H1 (cell line): ENCODE data around the gene EXT2. TPM values are rescaled to one million over a fixed set of nuclear protein-coding genes. Genes with fewer than 3 reads are reported as not detected.

Experiments
- CTCF ChIA-PET: fragments of 300-600 bp; sonication (Branson Sonifier 250); formaldehyde crosslinking; loops from one replicate; lab custom pipeline; 2021; ENCODE audit not compliant: partially characterized antibody; lab: Charles Lee
- POLR2A ChIA-PET: fragments of 300-600 bp; sonication (Branson Sonifier 250); formaldehyde crosslinking; loops from one replicate; lab custom pipeline; 2021; ENCODE audit warnings: inconsistent platforms; ENCODE audit not compliant: partially characterized antibody; lab: Charles Lee
- DNase-seq, 2 experiments: peaks; one replicate each; pipeline versions ENCODE4 v3.0.0 to v3.0.0-alpha.2; 2010 to 2022; ENCODE audit warnings: low spot score in 2 of 2, low read depth in 1 of 2, mixed read lengths in 1 of 2
- FAIRE-seq: peaks from 2 replicates; lab custom pipeline; 2011; peaks lifted over from hg19 to GRCh38; lab: Jason Lieb, UNC
- H2AFZ ChIP-seq: 2 replicates; pipeline ENCODE4 v1.8.1; 2012; ENCODE audit warnings: low read length, inconsistent platforms
- H2AK5ac ChIP-seq: 2 replicates; pipeline ENCODE4 v1.6.1; 2013; ENCODE audit warnings: low read depth, low read length
- H2BK120ac ChIP-seq: replicated peaks from 2 replicates; pipeline ENCODE3; 2013; ENCODE audit warnings: low read depth, low read length, inconsistent platforms
- H2BK12ac ChIP-seq: 2 replicates; pipeline ENCODE4 v1.6.1; 2013; ENCODE audit warnings: low read depth, low read length
- H2BK15ac ChIP-seq: 2 replicates; pipeline ENCODE4 v1.6.1; 2013; ENCODE audit warnings: low read length
- H2BK20ac ChIP-seq: 2 replicates; pipeline ENCODE4 v1.6.1; 2013; ENCODE audit warnings: low read length
- H2BK5ac ChIP-seq: 2 replicates; pipeline ENCODE4 v1.6.1; 2013; ENCODE audit warnings: low read depth, low read length
- H3K14ac ChIP-seq: 2 replicates; pipeline ENCODE4 v1.6.1; 2013; ENCODE audit warnings: inconsistent platforms; ENCODE audit not compliant: insufficient read length
- H3K18ac ChIP-seq: 2 replicates; pipeline ENCODE4 v1.6.1; 2013; ENCODE audit warnings: low read length; ENCODE audit errors: extremely low read depth
- H3K23ac ChIP-seq: 2 replicates; pipeline ENCODE4 v1.6.1; 2013; ENCODE audit warnings: inconsistent platforms; ENCODE audit not compliant: insufficient read length
- H3K23me2 ChIP-seq: 2 replicates; pipeline ENCODE4 v1.6.1; 2013; ENCODE audit warnings: low read depth, low read length
- H3K27ac ChIP-seq: 2 replicates; pipeline ENCODE4 v1.6.1; 2011; ENCODE audit warnings: low read depth, low read length, inconsistent platforms
- H3K27me3 ChIP-seq, 4 experiments: replicated peaks in 1 of 4; 1 replicate in 1 of 4; 2 replicates in 3 of 4; pipeline versions ENCODE4 v1.6.1 to v1.8.1; 2011 to 2013; ENCODE audit warnings: low read length in 3 of 4, mild to moderate bottlenecking in 3 of 4, inconsistent platforms in 2 of 4, mixed read lengths in 2 of 4, moderate library complexity in 1 of 4; ENCODE audit not compliant: control insufficient read depth in 3 of 4, insufficient read depth in 3 of 4; ENCODE audit errors: extremely low read depth in 1 of 4
- H3K36me3 ChIP-seq, 4 experiments: 2 replicates each; pipeline versions ENCODE4 v1.6.1 to v1.8.1; 2011 to 2013; ENCODE audit warnings: mild to moderate bottlenecking in 4 of 4, low read length in 3 of 4, moderate library complexity in 2 of 4, control low read depth in 1 of 4, inconsistent platforms in 1 of 4; ENCODE audit not compliant: insufficient read depth in 4 of 4, control insufficient read depth in 2 of 4
- H3K4ac ChIP-seq: replicated peaks from 2 replicates; pipeline ENCODE3; 2013; ENCODE audit warnings: low read length, low read depth, mixed read lengths, inconsistent platforms; ENCODE audit not compliant: insufficient read length
- H3K4me1 ChIP-seq, 4 experiments: replicated peaks in 1 of 4; 1 replicate in 1 of 4; 2 replicates in 3 of 4; pipeline versions ENCODE4 v1.6.1 to v1.8.1; 2011 to 2013; ENCODE audit warnings: low read length in 3 of 4, inconsistent platforms in 2 of 4, mixed read lengths in 1 of 4; ENCODE audit not compliant: insufficient read depth in 4 of 4, control insufficient read depth in 3 of 4
- H3K4me2 ChIP-seq, 2 experiments: 2 replicates each; pipeline versions ENCODE4 v1.6.1 to v1.8.1; 2011 to 2013; ENCODE audit warnings: low read depth in 2 of 2, low read length in 2 of 2, control low read depth in 1 of 2, inconsistent platforms in 1 of 2, mild to moderate bottlenecking in 1 of 2; ENCODE audit not compliant: insufficient read depth in 1 of 2
- H3K4me3 ChIP-seq, 4 experiments: fragments of 200-600, 300-600 bp in 1 of 4; sonication (generic), shearing (Covaris generic), sonication (Bioruptor Twin) in 1 of 4; 2 replicates each; pipeline versions ENCODE4 v1.5.1 to v1.8.1; 2011 to 2016; ENCODE audit warnings: low read length in 4 of 4, low read depth in 3 of 4, control low read depth in 2 of 4, inconsistent platforms in 2 of 4, mild to moderate bottlenecking in 2 of 4, mixed read lengths in 1 of 4, moderate library complexity in 1 of 4; ENCODE audit not compliant: insufficient read depth in 2 of 4; ENCODE audit errors: extremely low read depth in 1 of 4
- H3K56ac ChIP-seq: replicated peaks from 2 replicates; pipeline ENCODE3; 2013; ENCODE audit warnings: low read depth, mild to moderate bottlenecking, mixed read lengths, low read length, inconsistent platforms; ENCODE audit not compliant: insufficient read length
- H3K79me1 ChIP-seq: 2 replicates; pipeline ENCODE4 v1.6.1; 2013; ENCODE audit warnings: low read depth, low read length, control low read depth
- H3K79me2 ChIP-seq, 2 experiments: 2 replicates each; pipeline versions ENCODE4 v1.6.1 to v1.8.1; 2012 to 2013; ENCODE audit warnings: low read length in 2 of 2, mild to moderate bottlenecking in 2 of 2, inconsistent platforms in 1 of 2; ENCODE audit not compliant: insufficient read depth in 2 of 2, control insufficient read depth in 1 of 2
- H3K9ac ChIP-seq, 4 experiments: replicated peaks in 1 of 4; 1 replicate in 1 of 4; 2 replicates in 3 of 4; pipeline versions ENCODE4 v1.6.1 to v1.8.1; 2011 to 2013; ENCODE audit warnings: low read depth in 3 of 4, low read length in 3 of 4, control low read depth in 2 of 4, mild to moderate bottlenecking in 2 of 4, moderate library complexity in 2 of 4, inconsistent platforms in 1 of 4; ENCODE audit errors: extremely low read depth in 1 of 4
- H3K9me3 ChIP-seq, 2 experiments: 2 replicates each; pipeline versions ENCODE4 v1.6.1 to v1.8.1; 2012 to 2013; ENCODE audit warnings: mild to moderate bottlenecking in 2 of 2, moderate library complexity in 2 of 2, control low read depth in 1 of 2, inconsistent platforms in 1 of 2, low read depth in 1 of 2, low read length in 1 of 2, mixed read lengths in 1 of 2; ENCODE audit not compliant: insufficient read depth in 2 of 2
- H4K20me1 ChIP-seq, 2 experiments: replicated peaks in 1 of 2; 2 replicates each; pipeline versions ENCODE3 to v1.8.1; 2011 to 2013; ENCODE audit warnings: inconsistent platforms in 2 of 2, low read length in 2 of 2, mild to moderate bottlenecking in 1 of 2; ENCODE audit not compliant: insufficient read depth in 2 of 2, control insufficient read depth in 1 of 2
- H4K5ac ChIP-seq: 2 replicates; pipeline ENCODE4 v1.6.1; 2013; ENCODE audit warnings: low read length, low read depth, mixed read lengths, inconsistent platforms; ENCODE audit not compliant: insufficient read length
- H4K8ac ChIP-seq: 2 replicates; pipeline ENCODE4 v1.8.0; 2013; ENCODE audit warnings: mild to moderate bottlenecking, moderate library complexity, low read length, inconsistent platforms; ENCODE audit not compliant: insufficient read depth; ENCODE audit errors: extremely low read depth
- H4K91ac ChIP-seq: replicated peaks from 2 replicates; pipeline ENCODE3; 2013; ENCODE audit warnings: low read length, mixed read lengths, inconsistent platforms; ENCODE audit not compliant: insufficient read length
- ATF2 ChIP-seq: IDR thresholded peaks from 2 replicates; pipeline ENCODE4 v1.6.1; 2012; ENCODE audit warnings: low read length, inconsistent platforms
- BCL11A ChIP-seq, 2 experiments: IDR thresholded peaks; one replicate each; pipeline ENCODE4 v1.6.1; 2011; ENCODE audit warnings: low read depth in 2 of 2, low read length in 2 of 2, mild to moderate bottlenecking in 2 of 2
- CBX8 ChIP-seq: fragments of 300-800, 300-1000 bp; sonication (generic); IDR thresholded peaks from 2 replicates; pipeline ENCODE4 v1.7.1; 2016; ENCODE audit warnings: low read depth, low read length, borderline replicate concordance
- GABPA ChIP-seq: IDR thresholded peaks from 2 replicates; pipeline ENCODE4 v1.6.1; 2011; ENCODE audit warnings: mild to moderate bottlenecking, low read length, moderate library complexity, borderline replicate concordance; ENCODE audit not compliant: insufficient read depth
- PHF8 ChIP-seq: fragments of 200-600 bp; sonication (generic); conservative IDR thresholded peaks from 2 replicates; pipeline ENCODE4 v1.7.1; 2012; ENCODE audit warnings: low read depth, mild to moderate bottlenecking, inconsistent platforms, low read length, moderate library complexity
- POLR2AphosphoS5 ChIP-seq: IDR thresholded peaks from 2 replicates; pipeline ENCODE4 v1.6.1; 2011; ENCODE audit warnings: low read depth, low read length
- SP4 ChIP-seq: IDR thresholded peaks from 2 replicates; pipeline ENCODE4 v1.6.1; 2012; ENCODE audit warnings: low read length, inconsistent platforms
- TBP ChIP-seq: IDR thresholded peaks from 2 replicates; pipeline ENCODE4 v1.6.1; 2011; ENCODE audit warnings: low read depth, low read length, improper control_type of control experiment
- WGBS, 2 experiments: shearing (Covaris generic) in 1 of 2; methylation state at CpG; one replicate each; pipeline versions ENCODE4 v1.1.6 to v1.1.7; 2013 to 2015; ENCODE audit warnings: low lambda C conversion rate in 2 of 2, mixed read lengths in 2 of 2, inconsistent platforms in 1 of 2, low coverage in 1 of 2, missing lambda C conversion rate in 1 of 2; ENCODE audit not compliant: insufficient replicate concordance in 2 of 2, insufficient coverage in 1 of 2, insufficient read length in 1 of 2; ENCODE audit errors: extremely low coverage in 1 of 2, missing lambda C conversion rate in 1 of 2; 5-methylcytosine and 5-hydroxymethylcytosine counted together
- polyA plus RNA-seq, 7 experiments: library from polyadenylated mRNA; depleted of rRNA in 3 of 7; stranded (reverse) in 5 of 7; unstranded in 2 of 7; fragments of >200 nt in 5 of 7; fragments of 200-250 nt in 2 of 7; gene quantifications; 1 replicate in 5 of 7; 2 replicates in 1 of 7; 4 replicates in 1 of 7; pipeline versions ENCODE4 v1.2.1 to v1.2.3, GENCODE V29; 2011 to 2013; ENCODE audit warnings: missing spikeins in 2 of 7, mixed read lengths in 2 of 7
- total RNA-seq: library from RNA; stranded (reverse); fragmentation: NEBNext Ultra II Directional; extraction: Animal tissue kit (Norgen Biotek cat#: 25700); gene quantifications from 2 replicates; pipeline ENCODE4 v1.2.1, GENCODE V29; 2021

The EXT2 gene
- total and polyA plus RNA-seq, 2 of the 8 experiments (the other 6 are each of a cell fraction or from before 2014, with no cell fraction given) = 29.8 to 42.8 TPM

- Histone ChIP-seq H2AFZ (no peak overlapping the region), H2BK12ac (no peak overlapping the region), H3K4me2 (no peak overlapping the region), H3K9me3 (no peaks in the 10 kb centered on the region), H4K91ac (no peak overlapping the region), H3K27ac (no peak overlapping the region), H4K5ac (no peak overlapping the region), H3K36me3 (peaks cover 0 to 3% (median 2%) of the 10 kb centered on the region in 4 experiments; a peak in 2 of 8 replicates), H3K18ac (no peak overlapping the region), H3K4me1 (no peaks in the 10 kb centered on the region), H2BK5ac (no peak overlapping the region), H4K8ac (no peak overlapping the region), H3K27me3 (no peaks in the 10 kb centered on the region), H2AK5ac (no peak overlapping the region), H3K79me1 (no peaks in the 10 kb centered on the region), H4K20me1 (no peaks in the 10 kb centered on the region), H3K56ac (no peak overlapping the region), H3K9ac (no peak overlapping the region), H3K23ac (no peak overlapping the region), H3K14ac (no peak overlapping the region), H2BK120ac (no peak overlapping the region), H2BK20ac (no peak overlapping the region), H3K79me2 (no peaks in the 10 kb centered on the region), H3K4ac (no peak overlapping the region), H3K23me2 (no peaks in the 10 kb centered on the region; the same call in 1 of the 2 replicates), H3K4me3 (no peak overlapping the region), H2BK15ac (no peak overlapping the region)
- CTCF ChIA-PET = interaction anchor here (0.6 to 4.5 kb wide), 29 partner anchors 9 to 669 kb away, joined by 3 to 29 read pairs (median 8); no protein-coding TSS in a partner anchor
- POLR2A ChIA-PET = no interaction called here
- no peak for TF ChIP-seq SP4
- TF ChIP-seq GABPA = no peak
- no peak for TF ChIP-seq PHF8
- TF ChIP-seq ATF2 = no peak
- TF ChIP-seq TBP = no peak
- TF ChIP-seq CBX8 = no peak
- TF ChIP-seq POLR2AphosphoS5 = no peak
- no peak for TF ChIP-seq BCL11A (IDR thresholded peaks at IDR 0.05; ENCODE audit: low read depth in 2 of 2, low read length in 2 of 2)
- FAIRE-seq (no peak), DNase-seq (no peak)
- WGBS, 2 experiments = 89% methylated on average over 1 of the region's 1 CpG; no CpG with 5 or more reads in 1 of the 2 experiments
Measured at GRCh38 chr11:44134625-44135024, 39.1 kb downstream of the EXT2 start.
